DMS79 treated with DMSO at 0.1 percent for 48 hours (cell line): ENCODE measurements around the gene CEMIP2.
"Not testable (repeated sequence)": the region's sequence is repeated elsewhere in the genome, so short reads cannot be mapped to it uniquely, and the experiment has no call there.

Source experiments
- DNase-seq: peaks from one replicate; lab custom pipeline; 2025; lab: John Stamatoyannopoulos, UW

Gene CEMIP2

GRCh38 chr9:71710856-71711255, 57.5 kb downstream of the CEMIP2 start:
- no peak for DNase-seq

GRCh38 chr9:71710201-71710600, 58.1 kb downstream of the CEMIP2 start:
- no peak for DNase-seq

DNA sequence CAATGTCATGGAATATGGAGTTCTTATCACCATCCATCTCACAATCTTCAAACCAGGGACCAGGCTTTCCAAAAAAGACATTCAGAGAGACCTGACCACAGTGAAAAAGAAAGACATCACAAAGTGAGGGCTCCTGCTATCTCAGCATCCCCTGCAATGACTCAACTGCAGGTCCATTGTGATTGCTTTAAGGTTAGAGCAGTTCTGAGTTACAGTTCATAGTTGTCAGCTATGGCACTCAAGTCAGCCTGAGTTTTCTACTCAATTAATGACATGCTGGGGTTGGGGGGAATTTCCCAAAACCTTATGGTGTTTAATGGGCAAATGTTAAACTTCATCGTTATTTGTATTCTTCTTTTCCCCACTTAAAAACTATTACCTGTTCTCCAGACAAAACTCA, 58.9 kb downstream of the CEMIP2 start:
- no peak for DNase-seq

DNA sequence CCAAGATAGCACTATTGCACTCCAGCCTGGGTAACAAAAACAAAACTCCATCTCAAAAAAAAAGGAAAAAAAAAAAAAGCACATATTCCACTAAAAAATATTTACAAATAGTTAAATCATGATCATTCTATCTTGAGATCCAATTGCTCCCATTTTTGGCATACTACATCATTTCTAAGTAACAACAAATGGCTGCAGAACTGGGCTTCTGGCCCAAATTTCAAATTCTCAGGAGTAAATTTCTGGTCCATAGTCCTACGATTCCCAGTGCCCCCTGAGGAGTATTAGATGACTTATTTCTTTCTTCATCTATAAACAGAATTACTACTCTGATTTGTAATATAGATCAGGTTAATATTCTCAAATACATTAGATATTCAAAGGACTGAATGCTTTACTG, 62.1 kb downstream of the CEMIP2 start:
- no peak for DNase-seq

GRCh38 chr9:71704796-71705195, 63.5 kb downstream of the CEMIP2 start:
- DNase-seq, result no peak

DNA sequence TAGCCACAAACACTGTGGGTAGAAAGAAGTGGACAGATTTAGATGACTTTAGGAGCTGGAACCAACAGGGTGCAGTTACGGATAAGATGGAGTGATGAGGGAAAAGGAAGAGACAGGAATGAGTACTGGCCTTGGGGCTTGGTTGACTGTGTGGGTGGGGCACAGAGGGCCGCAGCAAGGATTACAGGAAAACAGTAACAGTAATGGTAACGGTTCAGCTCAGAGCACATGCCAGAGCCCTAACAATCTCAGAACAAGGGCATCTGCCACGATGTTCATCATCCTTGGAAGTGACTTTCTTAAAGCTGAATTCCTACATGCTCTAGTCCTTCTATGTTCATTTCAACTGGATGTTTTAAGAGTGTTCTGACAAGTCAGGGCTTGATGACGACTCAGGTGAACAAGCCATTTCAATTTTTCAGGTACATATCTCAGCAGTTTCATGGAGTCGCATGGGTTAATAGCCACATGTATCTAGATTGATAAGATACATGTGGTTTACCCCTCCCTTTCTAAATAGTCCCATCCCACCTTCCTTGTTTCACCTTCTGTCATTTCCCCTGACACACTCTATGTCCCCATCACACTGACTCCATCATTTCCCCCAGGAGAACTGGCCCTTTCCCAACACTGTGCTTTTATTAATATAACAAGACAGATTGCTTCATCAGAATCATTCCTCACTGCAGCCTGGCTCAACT, 65.0 kb downstream of the CEMIP2 start:
- DNase-seq, result no peak

DNA sequence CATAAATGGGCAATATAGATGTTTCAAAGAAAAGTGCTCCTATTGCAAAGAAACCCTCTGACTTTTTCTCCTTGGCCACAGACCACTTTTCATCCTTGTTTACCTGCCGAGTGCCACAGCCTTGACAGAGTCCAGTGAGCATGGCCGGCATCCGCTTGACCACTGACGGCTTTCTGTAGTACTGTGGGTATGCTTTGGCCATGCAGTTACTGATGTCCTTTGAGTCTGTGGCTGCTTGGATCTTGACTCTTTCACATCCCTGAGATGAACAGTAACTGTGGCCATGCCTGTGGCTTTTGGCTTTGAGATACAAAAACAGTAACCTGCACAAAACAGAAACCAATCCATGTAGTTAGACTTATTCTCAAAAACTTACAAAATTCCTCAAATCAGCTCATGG, 70.4 kb downstream of the CEMIP2 start:
- DNase-seq, result no peak

- DNase-seq, result no peak
These were observed 74.0 kb downstream of the CEMIP2 start for GRCh38 chr9:71694332-71694731.

DNA sequence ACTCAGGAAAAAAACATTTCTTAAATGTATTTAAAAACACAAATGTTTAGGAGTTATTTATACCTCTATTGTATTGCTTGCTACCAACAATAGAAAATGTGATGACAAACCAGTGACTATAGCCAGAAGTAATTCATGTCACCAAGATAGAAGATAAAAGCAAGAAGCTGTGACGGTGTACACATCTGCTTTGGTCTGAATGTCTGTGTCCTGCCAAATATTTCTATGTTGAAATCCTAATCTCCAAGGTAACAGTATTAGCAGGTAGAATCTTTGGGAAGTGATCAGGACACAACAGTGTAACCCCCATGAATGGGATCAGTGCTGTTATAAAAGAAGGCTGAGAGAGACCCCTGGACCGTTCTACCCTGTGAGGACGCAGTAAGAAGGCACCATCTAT, 74.7 kb downstream of the CEMIP2 start:
- DNase-seq, result no peak

DNA sequence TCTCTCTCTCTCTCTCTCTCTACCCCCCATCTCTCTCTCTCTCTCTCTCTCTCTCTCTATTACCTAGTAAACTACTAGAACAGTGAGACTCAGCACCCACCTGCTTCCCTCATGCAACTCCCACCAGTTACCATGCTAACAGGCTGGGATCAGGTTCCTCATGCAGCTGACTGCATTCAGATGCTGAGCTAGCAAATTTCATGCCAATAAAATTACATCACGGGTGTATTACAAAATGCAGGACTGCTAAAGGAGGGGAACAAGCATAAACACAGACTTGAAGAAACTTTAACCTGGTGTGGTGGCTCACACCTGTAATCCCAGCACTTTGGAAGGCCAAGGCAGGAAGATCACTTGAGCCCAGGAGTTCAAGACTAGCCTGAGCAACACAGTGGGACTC, 76.0 kb downstream of the CEMIP2 start:
- peak; percentile 17 for DNase-seq

DNA sequence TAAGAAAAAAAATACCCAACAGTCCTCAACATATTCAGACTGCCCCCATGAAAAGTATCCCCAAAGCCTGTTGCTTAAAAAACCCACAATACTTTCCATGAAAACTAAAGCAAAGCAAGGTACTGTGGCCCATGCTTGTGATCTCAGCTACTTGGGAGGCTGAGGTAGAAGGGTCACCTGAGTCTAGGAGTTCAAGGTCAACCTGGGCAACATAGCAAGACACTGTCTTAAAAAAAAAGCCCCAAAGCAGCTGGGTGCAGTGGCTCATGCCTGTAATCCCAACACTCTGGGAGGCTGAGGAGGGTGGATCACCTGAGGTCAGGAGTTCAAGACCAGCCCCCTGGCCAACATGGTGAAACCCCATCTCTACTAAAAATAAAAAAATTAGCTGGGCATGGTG, 76.7 kb downstream of the CEMIP2 start:
- not testable (repeated sequence) for DNase-seq

GRCh38 chr9:71690689-71691435, 77.5 kb downstream of the CEMIP2 start:
- no peak for DNase-seq

- no peak for DNase-seq
These were observed 78.1 kb downstream of the CEMIP2 start for GRCh38 chr9:71690063-71690688.

DNA sequence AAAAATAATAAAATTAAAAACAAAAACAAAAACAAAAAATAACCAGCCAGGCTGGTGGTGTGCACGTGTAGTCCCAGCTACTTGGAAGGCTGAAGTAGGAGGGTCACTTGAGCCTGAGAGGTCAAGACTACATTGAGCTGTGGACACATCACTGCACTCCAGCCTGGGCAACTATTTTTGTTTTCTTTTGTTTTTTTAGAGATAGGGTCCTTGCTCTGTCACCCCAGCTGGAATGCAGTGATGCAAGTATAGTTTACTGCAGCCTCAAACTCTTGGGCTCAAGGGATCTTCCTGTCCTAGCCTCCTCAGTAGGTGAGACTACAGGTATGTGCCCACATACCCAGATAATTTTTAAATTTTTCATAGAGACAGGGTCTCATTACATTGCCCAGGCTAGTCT, 80.6 kb downstream of the CEMIP2 start:
- no peak for DNase-seq

GRCh38 chr9:71685988-71686387, 82.3 kb downstream of the CEMIP2 start:
- no peak for DNase-seq

DNA sequence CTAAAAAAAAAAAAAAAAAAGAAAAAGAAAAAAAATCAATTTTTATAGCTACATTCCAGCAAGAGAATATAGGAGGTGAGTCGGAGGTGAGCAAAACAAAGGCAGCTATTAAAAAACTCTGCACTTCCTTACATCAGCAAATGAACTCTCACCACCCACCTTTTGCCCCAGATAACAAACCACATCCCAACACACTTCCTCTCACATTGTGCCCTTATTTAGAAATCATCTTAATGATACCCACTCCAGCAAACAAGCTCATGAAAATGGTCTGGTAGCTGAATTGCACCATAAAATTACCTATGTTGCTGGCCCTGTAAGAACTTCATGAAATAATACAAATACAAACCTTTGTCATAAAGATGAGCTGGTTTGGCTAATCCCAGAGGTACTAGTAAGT, 82.9 kb downstream of the CEMIP2 start:
- DNase-seq, result no peak

DNA sequence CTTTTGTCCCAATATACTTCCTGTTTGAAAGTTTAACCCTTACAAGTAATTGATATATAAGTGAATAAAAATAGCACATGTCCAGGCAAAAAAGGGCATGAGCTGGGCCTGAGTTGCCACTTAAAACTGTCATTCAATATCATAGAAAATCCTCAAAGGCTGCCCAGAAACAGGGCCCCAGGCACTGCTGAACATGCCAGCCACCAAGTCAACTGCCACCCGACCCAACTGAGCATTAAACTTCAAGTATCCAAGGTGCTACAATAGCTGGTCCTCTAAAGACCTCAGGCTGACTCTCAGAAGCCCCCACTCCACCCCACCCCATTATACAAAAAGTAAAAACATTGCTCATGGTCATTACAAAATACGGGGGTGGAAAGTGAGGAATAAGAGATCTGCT, 83.7 kb downstream of the CEMIP2 start:
- no peak for DNase-seq

DNA sequence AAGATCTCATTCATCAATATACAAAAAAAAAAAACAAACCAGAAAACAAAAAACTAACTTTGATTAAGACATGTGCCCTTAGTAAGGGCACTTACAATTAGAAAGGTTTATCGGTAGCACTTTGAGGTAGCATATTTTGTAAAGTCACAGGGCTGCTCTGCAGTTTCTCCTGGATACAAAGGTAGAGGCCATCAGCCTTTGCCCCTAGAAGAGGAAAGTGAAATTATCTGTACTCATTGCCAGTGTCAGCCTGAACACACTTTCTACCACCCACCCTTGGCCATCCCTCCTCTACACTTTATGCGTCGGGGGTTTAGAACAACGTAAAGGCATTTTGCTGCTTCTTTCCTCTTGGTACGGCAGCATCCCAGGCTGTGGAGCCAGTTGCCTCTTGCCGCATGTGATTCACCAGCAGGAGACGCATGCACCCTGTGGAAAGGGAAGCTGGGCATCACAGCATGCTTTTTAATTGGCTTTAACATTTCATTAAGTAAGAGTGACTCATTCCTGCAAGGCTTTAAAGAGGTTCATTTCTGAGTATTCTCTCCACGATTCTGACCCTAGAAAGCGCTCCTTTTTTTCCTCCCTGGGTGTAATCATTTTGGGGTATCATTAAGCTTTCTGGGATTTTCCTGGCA, 84.6 kb downstream of the CEMIP2 start:
- DNase-seq, result no peak

- DNase-seq, result no peak
These were observed 86.5 kb downstream of the CEMIP2 start for GRCh38 chr9:71681708-71682272.

DNA sequence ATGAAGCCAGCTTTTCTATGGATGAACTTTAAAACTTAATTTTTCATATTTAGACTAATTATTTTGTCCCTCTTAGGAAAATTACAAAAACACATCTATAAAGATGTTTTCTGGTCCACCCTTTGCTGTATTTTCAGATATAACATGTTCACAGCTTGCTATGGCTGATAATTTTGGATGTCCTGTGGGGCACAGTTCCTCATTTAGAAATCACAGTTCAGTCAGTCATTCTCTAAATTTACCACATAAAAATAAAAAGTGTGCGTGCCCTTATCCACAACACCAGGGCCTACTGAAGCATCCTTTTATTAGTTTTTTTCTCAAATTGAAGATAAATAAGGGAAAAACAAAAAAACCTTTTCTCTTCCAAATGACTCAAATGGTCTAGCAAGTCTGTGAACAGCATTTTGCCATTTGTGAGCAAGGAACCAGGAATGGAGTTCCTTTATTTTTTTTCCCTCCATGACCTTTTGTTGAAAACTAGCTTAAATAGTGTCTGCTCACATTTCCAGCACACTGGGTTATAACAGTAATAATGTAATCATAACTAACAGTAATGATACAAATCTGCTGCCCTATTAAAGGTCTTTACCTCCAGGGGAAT, 87.1 kb downstream of the CEMIP2 start:
- DNase-seq, result no peak

DNA sequence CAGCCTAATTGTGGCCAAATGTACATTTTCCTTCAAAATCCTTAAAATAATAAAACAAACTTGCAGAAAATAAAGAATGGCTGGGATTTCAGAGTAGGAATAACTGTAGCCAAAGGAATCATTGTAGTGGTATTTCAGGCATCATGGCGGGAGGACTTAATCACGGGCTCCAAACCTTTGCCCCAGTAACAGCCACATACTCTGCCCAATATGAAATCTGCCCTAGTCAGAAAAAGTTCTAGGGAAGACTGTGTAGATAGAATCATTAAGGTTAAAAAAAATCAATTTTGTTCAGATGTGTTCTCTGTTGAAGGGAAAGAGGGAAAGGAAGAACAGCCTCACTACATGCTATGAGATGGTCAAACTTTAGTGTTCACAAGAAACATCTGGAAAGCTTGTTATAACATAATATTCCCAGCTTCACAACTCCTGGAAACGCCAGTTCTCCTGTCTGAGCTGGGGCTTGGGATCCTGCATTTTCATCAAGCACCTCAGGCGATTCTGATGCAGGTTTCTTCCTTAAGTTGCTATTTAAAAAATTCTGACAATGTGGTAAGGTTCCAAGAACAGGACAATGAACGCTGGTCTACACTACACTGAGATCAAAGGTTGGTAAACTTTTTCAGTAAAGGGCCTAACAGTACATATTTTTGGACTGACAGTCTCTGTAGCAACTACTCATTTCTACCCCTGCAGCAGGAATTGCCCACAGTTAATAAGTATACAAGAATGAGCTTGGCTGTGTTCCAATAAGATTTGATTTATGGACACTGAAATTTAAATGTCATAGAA, 87.9 kb downstream of the CEMIP2 start:
- DNase-seq, result no peak
